HG02938 (cell line): Measurements from ENCODE around the gene MYH16.
A peak's percentile ranks its signal among the peaks of the same experiment; 100 is the strongest.
"Not testable (repeated sequence)": the region's sequence is repeated elsewhere in the genome, so short reads cannot be mapped to it uniquely, and the experiment has no call there.

Source experiments
- ATAC-seq: cut with Tn5 transposase; IDR thresholded peaks from one replicate; pipeline ENCODE4 v1.9.1; 2021; ENCODE audit warnings: mild to moderate bottlenecking, moderate library complexity; ENCODE audit not compliant: unreplicated experiment

The MYH16 gene

GRCh38 chr7:99301496-99301895 lies 28.9 kb downstream of the MYH16 start:
- ATAC-seq: no peak

GRCh38 chr7:99305473-99306260 lies 33.0 kb downstream of the MYH16 start:
- ATAC-seq: no peak

GRCh38 chr7:99308461-99309074 lies 35.9 kb downstream of the MYH16 start:
- ATAC-seq: no peak

GRCh38 chr7:99309111-99309510 lies 36.5 kb downstream of the MYH16 start:
- no peak for ATAC-seq

GRCh38 chr7:99310004-99310403 lies 37.4 kb downstream of the MYH16 start:
- no peak for ATAC-seq

- ATAC-seq: no peak
Observed at GRCh38 chr7:99311702-99312101, 39.1 kb downstream of the MYH16 start.

GRCh38 chr7:99312316-99313203 lies 39.9 kb downstream of the MYH16 start:
- ATAC-seq: no peak

- no peak for ATAC-seq
Observed at GRCh38 chr7:99313204-99313573, 40.5 kb downstream of the MYH16 start.

- no peak for ATAC-seq
Observed at GRCh38 chr7:99314504-99314903, 41.9 kb downstream of the MYH16 start.

- no peak for ATAC-seq
Observed at GRCh38 chr7:99320371-99320770, 47.7 kb downstream of the MYH16 start.

GRCh38 chr7:99322659-99323058 lies 50.0 kb downstream of the MYH16 start:
- not testable (repeated sequence) for ATAC-seq

GRCh38 chr7:99324559-99324958 lies 51.9 kb downstream of the MYH16 start:
- ATAC-seq: no peak

GRCh38 chr7:99325001-99325493 lies 52.4 kb downstream of the MYH16 start:
- no peak for ATAC-seq

- peak; percentile 77 for ATAC-seq
Observed at GRCh38 chr7:99325592-99326407, 53.2 kb downstream of the MYH16 start, which contains the start of gene ARPC1A. TSS of gene ARPC1A (plus strand) at chr7:99325898. CDS start at chr7:99333354, 7,456 bp downstream.

- ATAC-seq: peak; percentile 10
Observed at GRCh38 chr7:99326408-99326782, 53.8 kb downstream of the MYH16 start.

- not testable (repeated sequence) for ATAC-seq
Observed at GRCh38 chr7:99330314-99330961, 57.8 kb downstream of the MYH16 start.

- ATAC-seq: no peak
Observed at GRCh38 chr7:99331002-99331401, 58.4 kb downstream of the MYH16 start.

GRCh38 chr7:99339595-99339994 lies 67.0 kb downstream of the MYH16 start:
- ATAC-seq: no peak

GRCh38 chr7:99340659-99341058 lies 68.0 kb downstream of the MYH16 start:
- no peak for ATAC-seq

GRCh38 chr7:99344061-99344647 lies 71.5 kb downstream of the MYH16 start:
- ATAC-seq: no peak
